ENCODE measurements around the gene PRPF40B.

PRPF40B gene

DNA sequence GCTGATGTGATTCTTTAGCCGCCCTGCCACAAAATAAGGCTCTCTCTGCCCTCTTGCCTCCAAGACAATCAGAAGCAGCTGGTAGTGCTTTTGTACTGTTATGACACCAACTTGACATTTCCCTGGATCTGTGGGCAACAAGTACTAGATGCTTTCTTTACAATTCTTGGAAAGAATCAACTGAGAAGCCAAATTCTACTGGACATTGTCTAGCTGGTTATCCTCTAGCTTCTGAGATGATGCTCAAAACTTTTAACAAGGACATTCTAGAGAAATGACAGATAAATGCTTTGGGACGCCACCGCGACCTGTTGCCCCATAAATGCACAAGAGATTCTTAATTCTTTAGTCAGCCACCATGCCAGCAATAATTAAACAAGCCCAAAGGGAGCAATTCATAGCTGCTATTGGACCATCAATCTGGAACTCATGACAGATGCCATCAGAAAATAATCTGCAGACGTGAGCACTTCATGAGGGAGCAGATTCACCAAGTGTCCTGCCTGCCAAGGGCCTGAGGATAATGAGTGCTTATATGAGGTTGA is 61.0 kb downstream of the PRPF40B start:
- no peak for DNase-seq (ENCODE audit: low read depth)

DNA sequence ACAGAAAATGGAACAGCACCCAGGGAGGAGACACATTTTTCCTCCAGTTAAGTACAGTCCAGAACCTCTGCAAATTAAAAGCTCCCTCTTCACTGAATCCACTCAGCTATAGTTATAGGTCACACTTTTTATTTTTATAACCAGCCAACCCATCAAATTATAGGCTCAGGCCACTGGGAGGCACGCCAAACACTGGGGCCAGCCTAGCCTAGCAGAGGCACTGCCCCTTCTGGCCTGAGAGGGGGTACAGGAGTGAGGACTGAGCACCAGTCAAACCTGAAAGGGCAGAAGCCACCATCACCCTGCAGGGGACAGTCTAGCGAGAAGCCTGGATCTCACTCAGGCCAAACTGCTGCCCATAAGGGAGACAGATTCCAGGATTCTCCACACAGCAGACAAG is 64.6 kb downstream of the PRPF40B start:
- DNase-seq (ENCODE audit: low read depth), result no peak

DNA sequence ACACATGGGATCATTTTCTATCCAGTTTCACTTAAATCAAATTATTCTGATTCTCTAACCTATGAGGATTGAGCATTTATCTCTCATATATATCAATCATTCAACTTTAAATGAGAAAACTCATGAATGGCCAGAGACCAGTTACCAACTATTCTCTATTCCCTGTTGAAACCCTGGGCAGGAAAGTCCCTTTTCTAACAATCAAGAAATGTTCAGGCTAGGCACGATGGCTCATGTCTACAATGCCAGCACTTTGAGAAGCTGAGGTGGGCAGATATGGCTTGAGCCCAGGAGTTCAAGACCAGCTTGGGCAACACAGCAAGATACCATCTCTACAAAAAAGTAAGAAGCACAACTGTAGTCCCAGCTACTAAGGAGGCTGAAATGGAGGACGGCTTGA is 65.9 kb downstream of the PRPF40B start:
- no peak for DNase-seq (ENCODE audit: low read depth)

DNA sequence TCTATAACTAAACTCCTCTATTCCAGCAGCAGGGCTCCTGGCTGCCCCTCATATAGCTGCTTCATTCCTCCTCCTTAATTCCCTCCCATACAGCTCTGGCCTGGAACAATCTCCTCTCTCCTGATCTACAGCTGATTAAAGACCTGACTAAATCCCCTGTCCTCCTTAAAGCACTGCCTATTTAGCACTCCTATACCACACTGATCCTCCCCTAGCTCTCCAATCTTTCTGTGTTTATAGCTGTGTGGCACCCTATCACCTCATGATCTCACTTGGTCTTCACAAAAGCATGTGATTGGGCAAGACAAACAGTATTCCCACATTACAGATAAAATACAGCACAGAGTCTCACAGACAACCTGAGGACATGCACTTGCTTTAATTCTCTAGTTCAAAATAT is 66.4 kb downstream of the PRPF40B start:
- DNase-seq (ENCODE audit: low read depth), result no peak

- no peak for DNase-seq (ENCODE audit: low read depth)
These were observed 69.5 kb downstream of the PRPF40B start for GRCh38 chr12:49692851-49693250.

- no peak for DNase-seq (ENCODE audit: low read depth)
These were observed 70.6 kb downstream of the PRPF40B start for GRCh38 chr12:49693931-49694444.
